Right lobe of liver (tissue), 6 donors: ENCODE data around the gene GRAP2. TPM values are rescaled to one million over a fixed set of nuclear protein-coding genes. Genes with fewer than 3 reads are reported as not detected.
"Not testable (repeated sequence)": the region's sequence is repeated elsewhere in the genome, so short reads cannot be mapped to it uniquely, and the experiment has no call there.

ENCODE experiments used
- ATAC-seq, 4 donors: fragments of 200-7000 bp; cut with Tn5 transposase; one replicate each; pipeline ENCODE4 v1.9.1; 2020; ENCODE audit warnings: mild to moderate bottlenecking in 4 of 4, moderate library complexity in 4 of 4
- DNase-seq, 3 donors: peaks; one replicate each; pipeline ENCODE4 v3.0.0-alpha.2; 2020
- H3K27ac ChIP-seq, 3 donors: fragments of 200-600 bp; one replicate each; pipeline ENCODE4 v1.8.0; 2022
- H3K27me3 ChIP-seq, 2 donors: fragments of 200-600 bp; one replicate each; pipeline ENCODE4 v1.8.0; 2022
- H3K36me3 ChIP-seq, 4 donors: fragments of 200-600 bp; sonication (generic) in 1 of 4; one replicate each; pipeline versions ENCODE4 v1.5.1 to v1.8.0; 2017 to 2022; ENCODE audit warnings: control low read depth in 1 of 4
- H3K4me1 ChIP-seq, 4 donors: fragments of 200-600 bp; sonication (generic) in 1 of 4; one replicate each; pipeline versions ENCODE4 v1.5.1 to v1.8.0; 2017 to 2022; ENCODE audit warnings: control low read depth in 1 of 4
- H3K4me3 ChIP-seq, 3 donors: fragments of 200-600 bp; one replicate each; pipeline ENCODE4 v1.8.0; 2022
- H3K9me3 ChIP-seq, 4 donors: fragments of 200-600 bp; sonication (generic) in 1 of 4; one replicate each; pipeline versions ENCODE4 v1.5.1 to v1.8.0; 2017 to 2022; ENCODE audit warnings: control low read depth in 1 of 4
- CTCF ChIP-seq, 4 donors: fragments of 200-600 bp in 3 of 4; fragments of 450-650 bp in 1 of 4; IDR thresholded peaks; one replicate each; pipeline versions ENCODE4 v1.5.1 to v1.8.0; 2016 to 2022; ENCODE audit warnings: antibody characterized with exemption in 4 of 4, mild to moderate bottlenecking in 2 of 4
- POLR2A ChIP-seq: fragments of 450-650 bp; IDR thresholded peaks from one replicate; pipeline ENCODE4 v1.6.1; 2017; ENCODE audit warnings: antibody characterized with exemption, mild to moderate bottlenecking
- WGBS: methylation state at CpG from one replicate; pipeline ENCODE4 v1.1.6; 2018; ENCODE audit warnings: low coverage, low lambda C conversion rate; ENCODE audit not compliant: insufficient coverage; ENCODE audit errors: missing lambda C conversion rate; 5-methylcytosine and 5-hydroxymethylcytosine counted together
- intact Hi-C, 2 donors: fragments of 100-400 bp; cut with DNase I; formaldehyde crosslinking; loops; one replicate each; pipeline versions ENCODE4 v1.11.2 to v1.14.1; 2022
- total RNA-seq, 6 experiments: library from RNA; depleted of rRNA in 2 of 6; stranded (reverse); fragments of >200 nt in 2 of 6; fragmentation: NEBNext Ultra II Directional in 3 of 6; extraction: Animal tissue kit (Norgen Biotek cat#: 25700) in 3 of 6; gene quantifications; one replicate each; pipeline versions ENCODE4 v1.1.0 to v1.2.4, GENCODE V29; 2016 to 2023
- donor health status: DM: no; HTN: yes; CAD: no.
- donor health status: DM: no; HTN: no; CAD: no.
- donor health status: DM: no; HTN: no; CAD: no.
- donor health status: DM: no; HTN: yes; CAD: no.
- donor health status: DM: no; HTN: yes; CAD: no.

Gene GRAP2
- total RNA-seq, 6 experiments from 2014 or later = 0.46 to 1.7 (median 0.74) TPM

GRCh38 chr22:39992088-39992826 lies 91.4 kb downstream of the GRAP2 start:
- intact Hi-C loops = no loop called here
- peaks cover 0 to 67% (median 17%) of the 10 kb centered on the region in 4 donors for H3K4me1 ChIP-seq
- TF ChIP-seq POLR2A (no peak), CTCF (IDR thresholded peaks at IDR 0.05) (no peak)

GRCh38 chr22:39992894-39993293 lies 92.0 kb downstream of the GRAP2 start:
- Histone ChIP-seq H3K4me1 (peaks cover 0 to 74% (median 20%) of the 10 kb centered on the region in 4 donors), H3K27ac (peak overlapping the region in 2 of 3 donors; percentile 86 to 88)
- H3K36me3 ChIP-seq, H3K27me3 ChIP-seq, H3K4me3 ChIP-seq, intact Hi-C loops, H3K9me3 ChIP-seq: not testable (repeated sequence)
- WGBS = 37% methylated on average over 7 of the region's 7 CpGs
- peak in 1 of 3 donors; percentile 67 for DNase-seq
- peak; percentile 10 to 62 (median 35) for ATAC-seq

More at GRCh38 chr22:39992088-39992826, 91.4 kb downstream of the GRAP2 start:
- Histone ChIP-seq H3K4me3 (no peak overlapping the region), H3K9me3 (no peaks in the 10 kb centered on the region), H3K27ac (peak overlapping the region; percentile 43 to 88 (median 86)), H3K36me3 (no peaks in the 10 kb centered on the region), H3K27me3 (no peaks in the 10 kb centered on the region)
- 22% methylated on average over 5 of the region's 5 CpGs for WGBS
- ATAC-seq = peak; percentile 40 to 67 (median 59)
- no peak for DNase-seq

DNA sequence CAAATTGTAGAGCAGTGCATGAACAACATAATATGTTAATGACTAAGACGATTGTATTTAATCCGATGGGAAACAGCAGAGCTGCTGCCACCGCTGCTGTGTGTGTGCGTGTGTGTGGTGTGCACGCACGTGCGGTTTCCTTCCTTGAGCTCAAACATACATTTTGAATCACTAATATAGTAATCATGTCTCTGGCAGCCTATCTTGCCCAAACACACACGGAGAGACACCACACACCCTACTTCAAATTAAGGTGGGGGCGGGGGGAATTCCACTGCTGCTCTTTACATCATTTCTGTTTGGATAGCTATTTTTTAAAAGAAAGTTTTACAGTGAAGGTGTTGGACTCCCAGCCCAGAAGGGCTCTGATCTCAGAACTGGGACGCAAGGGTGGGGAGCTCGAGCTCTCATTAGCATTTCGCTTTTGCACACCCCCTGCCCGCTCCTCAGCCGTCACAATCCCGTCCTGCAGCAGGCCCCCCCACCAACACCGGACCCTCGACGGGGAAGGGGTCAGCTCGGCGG lies 93.2 kb downstream of the GRAP2 start:
- DNase-seq = no peak

DNA sequence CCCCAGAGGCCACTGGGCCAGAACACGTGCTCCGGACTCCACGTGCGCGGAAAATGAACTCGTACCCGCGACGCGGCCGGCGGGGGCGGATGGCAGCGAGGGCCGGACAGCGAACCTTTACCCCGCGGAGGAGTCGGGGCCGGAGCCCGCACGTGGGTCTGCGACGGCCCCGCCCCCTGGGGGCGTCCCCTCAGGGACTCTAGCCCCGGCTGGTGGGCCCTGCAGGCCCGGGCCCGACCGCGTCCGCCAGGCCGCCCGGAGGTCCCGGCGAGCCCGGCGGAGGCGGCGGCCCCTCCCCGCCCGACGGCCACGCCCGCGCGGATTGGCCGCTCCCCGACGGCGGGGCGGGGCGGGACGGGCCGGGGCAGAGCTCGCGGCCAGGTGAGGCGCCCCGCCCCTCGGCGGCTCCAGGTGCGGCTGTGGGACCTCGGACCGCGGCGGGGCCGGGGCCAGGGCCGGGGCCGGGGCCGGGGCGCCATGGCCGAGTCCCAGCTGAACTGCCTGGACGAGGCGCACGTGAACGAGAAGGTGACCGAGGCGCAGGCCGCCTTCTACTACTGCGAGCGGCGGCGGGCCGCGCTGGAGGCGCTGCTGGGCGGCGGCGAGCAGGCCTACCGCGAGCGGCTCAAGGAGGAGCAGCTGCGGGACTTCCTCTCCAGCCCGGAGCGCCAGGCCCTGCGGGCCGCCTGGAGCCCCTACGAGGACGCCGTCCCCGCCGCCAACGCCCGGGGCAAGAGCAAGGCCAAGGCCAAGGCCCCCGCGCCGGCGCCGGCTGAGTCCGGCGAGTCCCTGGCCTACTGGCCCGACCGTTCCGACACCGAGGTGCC lies 93.9 kb downstream of the GRAP2 start, which contains the start of gene FAM83F:
Gene FAM83F (plus strand): TSS at position 389 of the 827 bp plus-strand sequence. CDS start 89 bp downstream, at position 478.
- no peaks in the 10 kb centered on the region for H3K36me3 ChIP-seq
- 3% methylated on average over 5 of the region's 115 CpGs for WGBS
- intact Hi-C loops = no loop called here
- DNase-seq = peak in 2 of 3 donors; percentile 29 to 69
- peak in 1 of 4 donors; percentile 7 for ATAC-seq
- no peak for TF ChIP-seq CTCF (IDR thresholded peaks at IDR 0.05)
- no peak for TF ChIP-seq POLR2A
- no peaks in the 10 kb centered on the region for H3K9me3 ChIP-seq
- peak within 1 kb of the TSS; percentile 16 to 42 (median 34) for H3K4me3 ChIP-seq
- no peaks in the 10 kb centered on the region for H3K27me3 ChIP-seq
- H3K4me1 ChIP-seq = peaks cover 0 to 89% (median 26%) of the 10 kb centered on the region in 4 donors
- H3K27ac ChIP-seq = peak within 1 kb of the TSS in 2 of 3 donors; percentile 86 to 88

More for the DNA sequence above, 93.2 kb downstream of the GRAP2 start:
- TF ChIP-seq POLR2A (no peak), CTCF (IDR thresholded peaks at IDR 0.05) (no peak)
- no peak for ATAC-seq
- no peaks in the 10 kb centered on the region for H3K27me3 ChIP-seq
- H3K27ac ChIP-seq = peak overlapping the region in 1 of 3 donors; percentile 86
- H3K9me3 ChIP-seq = no peaks in the 10 kb centered on the region
- no peaks in the 10 kb centered on the region for H3K36me3 ChIP-seq
- H3K4me1 ChIP-seq = peaks cover 0 to 86% (median 26%) of the 10 kb centered on the region in 4 donors
- no peak overlapping the region for H3K4me3 ChIP-seq
- intact Hi-C loops = no loop called here
- WGBS = 31% methylated on average over 11 of the region's 20 CpGs
